Subcutaneous adipose tissue (tissue), 4 donors: Measurements from ENCODE around the gene ADD2. TPM values are rescaled to one million over a fixed set of nuclear protein-coding genes. Genes with fewer than 3 reads are reported as not detected.

Experiments
- CTCF ChIP-seq: fragments of 450-650 bp; IDR thresholded peaks from one replicate; pipeline ENCODE4 v1.5.1; 2016; ENCODE audit warnings: low read depth, mild to moderate bottlenecking, control low read depth, antibody characterized with exemption, moderate library complexity
- total RNA-seq, 4 donors: library from RNA; depleted of rRNA; stranded (reverse); fragments of >200 nt; gene quantifications; one replicate each; pipeline ENCODE4 v1.1.0, GENCODE V29; 2016

ADD2 gene
- 1 to 10 TPM in 3 of 4 donors, under 1 TPM in 1; 0.75 to 2.9 (median 1.3) TPM for total RNA-seq

GRCh38 chr2:70767699-70768589 is at the start of gene ADD2:
TSS of gene ADD2 (minus strand) at chr2:70768200. CDS start at chr2:70706408, 61,792 bp downstream.
- no peak for TF ChIP-seq CTCF

DNA sequence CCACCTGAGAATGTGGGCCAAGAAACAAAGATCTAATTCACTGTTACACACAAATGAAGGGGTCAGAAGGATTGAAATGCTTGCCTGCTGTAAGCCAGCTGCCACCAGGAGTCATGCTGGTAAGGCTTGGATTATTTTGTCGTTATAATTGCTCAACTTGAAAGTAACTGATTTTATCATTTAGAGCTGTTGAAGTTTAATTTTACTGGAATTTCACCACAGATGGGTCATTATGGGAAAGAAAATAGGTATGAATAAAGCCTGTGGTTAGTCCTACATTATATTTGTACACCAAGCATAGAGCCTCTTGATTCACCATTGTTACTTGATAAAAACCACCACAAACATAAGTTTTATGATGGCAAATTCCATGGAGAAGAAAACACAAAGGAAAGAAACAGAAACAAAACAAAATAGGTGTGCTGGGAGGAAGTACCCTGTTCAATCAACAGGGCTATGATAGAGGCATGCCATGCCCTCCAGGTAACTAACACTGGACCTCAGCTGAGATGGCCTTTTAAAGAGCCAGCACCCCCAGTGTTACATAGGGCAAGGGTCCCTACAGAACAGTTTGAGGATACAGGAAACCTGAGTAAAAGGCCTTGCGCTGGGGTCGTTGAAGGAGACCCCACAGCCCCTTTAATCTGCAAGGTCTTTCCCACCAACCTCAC is 49.4 kb upstream of the ADD2 start:
- TF ChIP-seq CTCF, result no peak

DNA sequence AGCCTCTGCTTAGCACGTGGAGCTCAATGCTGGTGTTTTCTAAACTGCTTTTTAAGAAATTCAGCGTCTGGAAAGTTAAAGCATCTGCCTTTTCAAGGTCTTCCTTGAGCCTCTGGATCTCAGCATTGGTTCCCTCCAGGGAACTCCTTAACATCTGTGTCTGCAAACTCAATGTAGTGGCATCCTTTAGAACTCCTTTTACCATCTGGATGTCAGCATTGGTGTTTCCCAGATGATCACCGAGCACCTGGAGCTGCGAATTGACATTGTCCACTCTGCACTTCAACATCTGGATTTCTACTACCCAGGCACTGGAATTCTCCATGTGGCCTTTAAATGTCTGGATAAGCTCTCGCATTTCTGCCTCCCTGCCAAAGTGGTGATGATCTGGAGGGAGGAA is 48.7 kb upstream of the ADD2 start:
- TF ChIP-seq CTCF, result no peak

GRCh38 chr2:70808983-70809958 is 41.3 kb upstream of the ADD2 start:
- TF ChIP-seq CTCF, result no peak

- TF ChIP-seq CTCF, result no peak
Measured at GRCh38 chr2:70807828-70808118, 39.8 kb upstream of the ADD2 start.

DNA sequence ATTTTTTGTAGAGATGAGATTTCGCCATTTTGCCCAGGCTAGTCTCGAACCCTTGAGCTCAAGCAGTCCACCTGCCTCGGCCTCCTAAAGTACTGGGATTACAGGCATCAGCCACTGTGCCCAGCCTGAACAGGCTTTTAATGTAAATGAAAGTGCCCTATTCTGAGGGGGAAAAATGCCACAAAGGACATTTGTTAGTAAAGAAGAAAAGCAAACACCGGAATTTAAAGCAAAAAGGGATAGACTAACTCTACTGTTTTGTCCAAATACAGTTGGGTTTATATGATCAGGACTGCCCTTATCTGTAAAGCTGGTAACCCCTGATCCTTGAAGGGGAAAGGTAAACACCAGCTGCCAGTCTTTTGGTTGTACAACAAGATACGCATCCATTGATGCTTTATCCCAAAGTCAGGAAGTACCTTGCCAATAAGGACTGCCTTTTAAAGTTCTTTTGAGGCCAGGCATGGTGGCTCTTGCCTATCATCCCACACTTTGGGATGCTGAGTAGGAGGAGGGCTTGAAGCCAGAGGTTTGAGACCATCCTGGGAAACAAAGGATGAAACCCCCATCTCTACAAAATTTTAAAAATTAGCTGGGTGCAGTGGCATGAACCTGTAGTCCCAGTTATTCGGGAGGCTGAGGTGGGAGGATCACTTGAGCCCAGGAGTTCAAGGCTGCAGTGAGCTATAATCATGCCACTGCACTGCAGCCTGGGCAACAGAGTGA is 39.3 kb upstream of the ADD2 start:
- no peak for TF ChIP-seq CTCF
